GM19238 (cell line): ENCODE results near the gene TMTC2.
"Not testable (repeated sequence)": the region's sequence is repeated elsewhere in the genome, so short reads cannot be mapped to it uniquely, and the experiment has no call there.

ENCODE experiments used
- DNase-seq: peaks from one replicate; pipeline ENCODE4 v3.0.0; 2011; ENCODE audit warnings: low spot score; ENCODE audit not compliant: insufficient read length

TMTC2 gene

GRCh38 chr12:82839796-82840195, 153.1 kb downstream of the TMTC2 start:
- no peak for DNase-seq

DNA sequence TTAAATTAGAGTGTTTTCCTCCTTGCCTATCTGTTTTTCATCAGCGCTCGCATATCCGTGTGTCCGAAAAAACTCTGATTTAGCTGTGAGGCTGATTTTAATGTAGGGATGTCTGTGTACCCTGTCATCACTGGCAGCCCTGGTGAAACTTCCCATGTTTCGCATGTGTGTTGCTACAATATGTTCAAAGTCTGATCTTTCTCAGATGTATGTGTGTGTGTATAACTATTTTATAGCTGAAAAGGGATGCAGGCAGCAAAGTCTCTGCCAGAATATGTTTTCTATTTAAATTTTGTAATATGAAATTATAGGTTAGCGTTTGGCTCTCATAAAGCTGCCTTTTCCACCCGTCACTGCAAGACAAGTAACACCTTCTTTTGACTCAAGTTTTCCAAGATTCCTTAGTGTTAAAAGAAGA, 154.8 kb downstream of the TMTC2 start:
- no peak for DNase-seq

DNA sequence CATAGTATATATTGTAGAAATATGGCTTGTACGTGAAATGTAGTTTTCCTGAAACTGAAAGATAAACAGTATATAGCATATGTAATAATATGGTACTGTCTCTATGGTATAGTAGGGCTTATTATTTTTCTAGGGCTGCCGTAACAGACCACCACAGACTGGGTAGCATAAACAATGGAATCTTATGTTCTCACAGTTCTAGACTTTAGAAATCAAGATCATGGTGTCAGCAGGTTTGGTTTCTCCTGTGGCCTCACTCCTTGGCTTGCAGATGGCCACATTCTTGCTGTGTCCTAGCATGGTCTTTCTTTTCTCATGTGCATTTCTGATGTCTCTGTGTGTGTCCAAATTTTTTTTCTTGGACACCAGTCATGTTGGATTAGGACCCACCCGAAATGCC, 155.8 kb downstream of the TMTC2 start:
- no peak for DNase-seq

GRCh38 chr12:82845076-82845475, 158.4 kb downstream of the TMTC2 start:
- not testable (repeated sequence) for DNase-seq

GRCh38 chr12:82848845-82849244, 162.1 kb downstream of the TMTC2 start:
- no peak for DNase-seq

DNA sequence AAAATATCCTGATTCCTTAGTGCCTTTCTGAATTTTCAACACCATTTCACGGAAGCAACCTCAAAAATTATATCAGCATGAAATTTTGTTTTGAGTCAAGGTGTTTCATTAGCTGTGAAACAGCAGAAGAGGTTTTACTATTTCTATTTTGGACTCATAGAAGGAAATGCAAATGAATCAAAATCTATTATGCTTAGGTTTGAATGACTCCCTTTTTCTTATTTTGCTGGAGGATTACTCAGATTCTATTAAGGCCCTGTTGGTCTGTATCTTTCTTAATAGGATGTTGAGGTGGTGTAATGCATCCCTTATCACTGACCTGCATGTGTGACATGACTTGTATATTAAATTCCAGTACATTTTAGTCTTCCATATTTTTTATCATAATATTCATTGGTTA, 165.8 kb downstream of the TMTC2 start:
- peak; percentile 7 for DNase-seq

DNA sequence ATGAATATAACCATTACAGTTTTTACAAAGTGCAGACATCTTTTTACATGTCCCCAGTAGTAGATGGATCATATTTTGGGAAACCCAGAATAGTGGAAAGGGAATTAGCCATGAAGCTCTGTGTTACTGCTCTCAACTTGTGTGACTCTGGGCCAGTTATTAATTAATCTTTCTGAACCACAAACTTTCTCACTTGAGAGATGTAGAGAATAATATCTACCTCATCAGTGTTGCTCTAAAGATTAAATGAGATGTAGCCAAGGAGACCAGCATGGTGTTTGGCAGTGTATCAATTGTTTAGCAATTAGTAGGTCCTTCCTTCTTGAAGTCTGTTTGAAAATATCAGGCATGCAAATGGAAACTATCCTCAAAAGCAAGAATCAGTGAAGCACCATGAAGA, 169.2 kb downstream of the TMTC2 start:
- DNase-seq, result no peak

- no peak for DNase-seq
Measured at GRCh38 chr12:82857276-82857675, 170.6 kb downstream of the TMTC2 start.

DNA sequence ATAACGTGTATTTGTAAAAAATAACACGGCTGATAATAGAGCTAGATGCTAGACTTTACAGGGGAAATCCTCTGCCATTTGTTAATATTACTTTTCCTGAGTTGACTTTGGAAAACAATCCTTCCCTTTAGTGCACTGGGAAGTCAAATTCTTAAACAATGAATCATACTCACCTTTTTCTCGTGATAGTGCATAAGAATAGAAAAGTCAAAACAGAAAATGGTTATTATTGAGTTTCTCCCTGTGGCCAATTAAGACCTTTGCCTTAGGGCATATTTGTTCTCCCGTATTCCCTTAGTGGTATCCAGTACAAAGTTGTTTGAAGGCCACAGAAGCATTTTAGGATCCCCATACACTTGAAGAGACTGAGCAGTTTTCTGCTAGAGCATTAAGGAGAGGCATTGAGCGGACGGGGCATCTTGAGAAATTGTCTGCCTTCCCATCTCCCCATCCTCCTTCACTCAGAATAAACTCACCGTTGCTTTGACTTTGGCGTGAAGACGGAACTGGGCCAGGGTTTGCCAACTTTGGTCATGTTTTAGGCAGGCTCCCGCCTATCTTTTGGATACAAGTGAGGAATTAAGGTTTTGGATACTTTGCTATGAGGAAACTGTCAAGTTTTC, 171.3 kb downstream of the TMTC2 start:
- DNase-seq, result no peak

- no peak for DNase-seq
Measured at GRCh38 chr12:82858534-82858917, 171.8 kb downstream of the TMTC2 start.

DNA sequence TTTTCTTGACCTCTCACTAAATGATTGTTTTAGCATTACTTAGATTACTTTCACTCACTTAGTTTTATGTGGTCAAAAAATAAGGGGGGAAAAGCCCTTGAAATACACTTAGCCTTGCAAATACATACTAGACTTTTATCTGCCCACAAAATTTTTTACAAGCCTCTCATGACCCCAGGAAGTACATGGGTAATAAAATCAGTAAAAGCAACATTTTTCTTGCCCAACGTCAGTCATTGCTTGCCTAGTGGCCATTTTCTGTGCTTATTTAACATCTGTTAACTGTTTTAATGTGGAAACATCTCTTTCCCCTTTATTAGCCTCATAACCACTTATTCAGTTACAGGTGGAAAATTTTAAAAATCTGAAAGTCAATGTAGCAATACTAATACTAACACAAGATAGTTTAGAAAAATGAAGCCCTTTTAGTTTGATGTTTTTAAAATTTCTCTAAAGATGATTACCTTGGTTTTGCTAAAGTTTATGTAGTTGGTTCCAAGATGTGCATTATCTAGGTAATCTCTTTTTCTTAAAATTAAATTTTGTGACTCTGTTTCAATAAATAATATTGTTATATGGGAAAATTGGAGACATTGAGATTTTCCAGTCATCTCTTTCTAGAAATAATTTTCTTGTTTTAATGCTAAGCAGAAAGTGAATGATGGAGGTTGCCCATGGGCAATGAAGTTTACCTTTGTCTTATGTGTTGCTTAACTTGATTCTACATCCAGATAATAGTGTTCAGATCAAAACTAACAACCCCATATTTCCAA, 175.5 kb downstream of the TMTC2 start:
- DNase-seq, result no peak

DNA sequence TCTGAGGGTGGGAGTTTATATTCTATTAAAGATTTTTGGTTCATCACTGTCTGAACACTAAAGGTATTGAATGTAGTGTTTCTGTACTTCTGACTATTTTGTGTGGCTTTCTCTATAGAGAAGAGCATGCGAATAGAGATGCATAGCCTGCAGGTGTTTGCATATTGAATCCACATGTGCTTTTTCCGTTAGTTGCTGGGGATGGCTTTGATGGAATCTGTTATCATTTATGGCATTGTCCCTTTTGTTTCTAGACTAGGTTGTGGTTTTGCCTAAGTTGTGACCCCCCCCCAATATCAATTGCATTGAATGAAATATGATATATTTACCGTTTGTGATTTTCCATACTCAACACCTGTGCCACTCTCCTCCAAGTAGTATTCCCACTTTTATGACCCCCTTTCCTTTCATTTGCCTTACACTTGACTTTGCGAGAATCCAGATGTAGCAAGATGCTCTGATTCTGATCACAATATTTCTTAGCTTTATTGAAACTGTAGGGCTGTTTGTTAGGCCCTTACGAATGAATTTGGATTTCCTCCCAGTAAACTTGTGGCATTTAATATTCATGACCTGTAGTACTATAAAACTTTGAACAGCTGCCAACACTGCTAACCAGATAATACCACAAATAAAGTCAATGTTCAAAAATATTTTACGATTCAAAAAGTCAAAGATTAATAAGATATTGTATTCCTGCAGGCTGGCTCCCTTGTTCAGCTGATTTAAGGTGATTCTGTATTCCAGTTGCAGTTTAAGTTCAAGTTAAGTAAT, 176.4 kb downstream of the TMTC2 start:
- DNase-seq, result no peak

DNA sequence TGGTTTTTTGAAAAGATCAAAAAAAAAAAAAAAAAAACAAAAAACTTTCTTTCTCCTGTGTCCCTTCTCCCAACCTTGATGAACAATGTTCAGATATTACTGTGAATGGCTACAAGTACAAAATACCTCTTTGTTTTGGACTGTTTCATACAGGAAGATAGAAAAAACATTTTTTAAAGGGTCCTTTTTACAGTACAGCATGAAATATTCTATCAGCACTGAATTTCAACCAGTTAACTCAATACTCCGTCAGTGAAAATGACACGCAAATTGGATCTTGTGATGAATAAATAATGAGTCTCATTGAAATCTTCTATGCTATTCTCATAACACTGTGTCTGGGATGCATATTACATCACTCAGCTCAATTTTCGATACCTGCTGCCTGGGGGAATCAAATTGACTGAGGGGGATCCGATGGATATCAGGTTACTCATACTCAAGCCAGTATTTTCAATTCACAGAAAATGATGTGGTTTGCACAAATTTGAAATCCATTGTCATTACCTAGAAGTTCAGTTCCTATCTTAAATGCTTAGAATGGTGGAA, 179.6 kb downstream of the TMTC2 start:
- DNase-seq, result no peak

- no peak for DNase-seq
Measured at GRCh38 chr12:82866946-82867345, 180.2 kb downstream of the TMTC2 start.

GRCh38 chr12:82867762-82868500, 181.2 kb downstream of the TMTC2 start:
- DNase-seq, result no peak

DNA sequence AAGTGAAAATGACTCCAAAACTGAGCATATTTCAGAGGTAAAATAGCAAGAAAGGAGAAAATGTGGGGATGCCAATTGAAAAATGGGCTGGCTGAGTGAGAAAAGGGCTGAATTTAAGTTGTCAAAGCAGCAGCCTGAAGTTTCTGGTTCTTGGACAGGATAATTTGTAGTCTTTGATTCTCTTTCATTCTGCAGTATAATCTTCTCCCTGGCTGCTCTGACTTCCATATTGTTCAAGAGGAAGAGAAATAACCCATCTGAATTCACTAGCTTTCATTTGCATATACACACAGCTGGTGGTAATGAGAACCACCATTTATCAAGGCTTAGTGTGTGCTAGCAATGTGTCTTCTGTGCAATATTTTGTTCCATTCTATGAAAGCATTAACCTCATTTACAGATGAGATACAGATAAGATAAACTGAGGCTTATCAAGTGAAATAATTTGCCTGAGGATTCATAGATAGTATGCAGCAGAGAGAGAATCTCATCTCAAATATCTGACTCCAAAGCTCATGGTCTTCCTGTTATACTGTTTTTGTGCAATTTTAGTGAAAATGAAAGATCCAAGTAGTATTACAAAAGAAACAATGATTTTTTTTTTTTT, 184.2 kb downstream of the TMTC2 start:
- no peak for DNase-seq

DNA sequence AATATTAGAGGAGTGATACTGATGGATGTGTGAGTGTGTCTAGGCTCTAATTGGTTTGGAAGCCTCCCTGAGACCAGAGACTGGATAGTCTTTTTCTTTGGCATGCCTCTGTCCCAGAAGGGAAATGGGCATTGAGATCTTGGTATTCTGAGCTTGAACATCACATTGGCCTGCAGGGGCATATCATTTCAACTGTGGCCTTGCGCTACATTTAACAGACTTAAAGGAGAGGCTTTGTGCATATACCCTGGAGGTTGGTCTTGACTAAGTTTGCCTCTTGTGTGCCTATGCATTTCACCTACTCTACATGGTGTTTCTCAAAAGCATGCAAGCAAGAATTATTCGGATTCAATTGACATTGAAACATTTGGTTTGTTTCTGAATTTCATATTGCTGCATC, 185.4 kb downstream of the TMTC2 start:
- DNase-seq, result no peak

- no peak for DNase-seq
Measured at GRCh38 chr12:82873309-82873708, 186.6 kb downstream of the TMTC2 start.

- DNase-seq, result no peak
Measured at GRCh38 chr12:82873951-82874350, 187.2 kb downstream of the TMTC2 start.

DNA sequence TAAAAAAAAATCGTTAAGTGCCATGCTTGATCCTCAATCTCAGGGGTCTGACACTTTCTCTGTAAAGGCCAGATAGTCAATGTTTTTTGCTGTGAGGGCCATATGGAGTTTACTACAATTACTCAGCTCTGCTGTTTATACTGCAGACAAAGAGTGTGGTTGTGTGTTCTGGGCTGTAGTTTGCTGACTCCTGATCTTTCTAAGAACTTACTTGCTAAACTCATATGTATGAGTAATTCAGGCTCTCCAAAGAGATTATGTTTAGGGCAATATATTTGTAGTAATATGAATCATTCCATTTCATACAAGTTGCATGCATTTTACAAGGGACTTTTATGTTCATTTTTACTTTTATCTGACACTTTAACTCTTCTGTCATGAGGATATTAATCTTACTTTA, 188.2 kb downstream of the TMTC2 start:
- DNase-seq, result no peak

DNA sequence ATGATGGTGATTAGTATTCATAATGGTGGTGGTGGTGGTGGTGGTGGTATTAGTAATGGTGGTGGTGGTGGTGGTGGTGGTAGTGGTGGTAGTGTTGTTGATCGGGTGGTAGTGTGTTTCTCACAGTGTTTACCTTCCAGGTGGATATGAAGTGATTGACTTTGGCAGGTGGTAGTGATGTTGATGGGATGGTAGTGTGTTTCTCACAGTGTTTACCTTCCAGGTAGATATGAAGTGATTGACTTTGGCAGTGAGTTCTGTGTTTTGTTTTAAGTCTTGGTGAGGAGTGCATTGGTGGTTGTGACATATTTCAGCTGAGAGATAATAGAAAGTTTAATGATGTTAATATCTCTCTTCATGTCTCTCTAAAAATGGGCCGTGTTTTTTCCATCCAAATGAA, 189.4 kb downstream of the TMTC2 start:
- DNase-seq, result no peak
